ENCODE measurements around the gene LCE2D.

Gene LCE2D

GRCh38 chr1:152645146-152645545, 18.0 kb upstream of the LCE2D start:
- Histone ChIP-seq H3K27ac (no peak overlapping the region), H3K27me3 (ENCODE audit: control insufficient read depth, insufficient read depth, low read length) (no peaks in the 10 kb centered on the region), H3K4me3 (ENCODE audit: low read depth, low read length) (no peak overlapping the region), H3K4me1 (no peaks in the 10 kb centered on the region), H3K4me2 (ENCODE audit: low read length) (no peak overlapping the region), H3K79me2 (no peaks in the 10 kb centered on the region), H2AFZ (no peak overlapping the region), H3K36me3 (ENCODE audit: control insufficient read depth, insufficient read depth, low read length) (no peaks in the 10 kb centered on the region), H3K9ac (no peak overlapping the region), H3K9me3 (ENCODE audit: control insufficient read depth, low read length) (no peaks in the 10 kb centered on the region)
- TF ChIP-seq CTCF (IDR thresholded peaks at IDR 0.05), result no peak

- no peak overlapping the region for H3K9ac ChIP-seq
- H3K4me3 ChIP-seq (ENCODE audit: low read depth, low read length), result no peak overlapping the region
- no peak for TF ChIP-seq CTCF (IDR thresholded peaks at IDR 0.05)
- H3K9me3 ChIP-seq (ENCODE audit: control insufficient read depth, low read length), result no peaks in the 10 kb centered on the region
- H3K4me2 ChIP-seq (ENCODE audit: low read length), result no peak overlapping the region
- H2AFZ ChIP-seq, result no peak overlapping the region
- no peaks in the 10 kb centered on the region for H3K27me3 ChIP-seq (ENCODE audit: control insufficient read depth, insufficient read depth, low read length)
- H3K4me1 ChIP-seq, result no peaks in the 10 kb centered on the region
- no peaks in the 10 kb centered on the region for H3K36me3 ChIP-seq (ENCODE audit: control insufficient read depth, insufficient read depth, low read length)
- no peaks in the 10 kb centered on the region for H3K79me2 ChIP-seq
- no peak overlapping the region for H3K27ac ChIP-seq
Measured at GRCh38 chr1:152646656-152647055, 16.5 kb upstream of the LCE2D start.

- H3K9ac ChIP-seq, result no peak overlapping the region
- no peak overlapping the region for H2AFZ ChIP-seq
- H3K4me2 ChIP-seq (ENCODE audit: low read length), result no peak overlapping the region
Measured at GRCh38 chr1:152654110-152654509, 9.1 kb upstream of the LCE2D start.

GRCh38 chr1:152656459-152656858, 6.7 kb upstream of the LCE2D start:
- H3K36me3 ChIP-seq (ENCODE audit: control insufficient read depth, insufficient read depth, low read length), result no peaks in the 10 kb centered on the region
- no peaks in the 10 kb centered on the region for H3K27me3 ChIP-seq (ENCODE audit: control insufficient read depth, insufficient read depth, low read length)
- H3K9me3 ChIP-seq (ENCODE audit: control insufficient read depth, low read length), result no peaks in the 10 kb centered on the region
- H2AFZ ChIP-seq, result no peak overlapping the region
- H3K4me2 ChIP-seq (ENCODE audit: low read length), result no peak overlapping the region
- no peaks in the 10 kb centered on the region for H3K4me1 ChIP-seq
- no peak overlapping the region for H3K4me3 ChIP-seq (ENCODE audit: low read depth, low read length)
- no peaks in the 10 kb centered on the region for H3K79me2 ChIP-seq
- H3K9ac ChIP-seq, result no peak overlapping the region
- TF ChIP-seq CTCF (IDR thresholded peaks at IDR 0.05), result no peak
- H3K27ac ChIP-seq, result no peak overlapping the region

More at GRCh38 chr1:152654110-152654509, 9.1 kb upstream of the LCE2D start:
- Histone ChIP-seq H3K36me3 (ENCODE audit: control insufficient read depth, insufficient read depth, low read length) (no peaks in the 10 kb centered on the region), H3K4me1 (no peaks in the 10 kb centered on the region), H3K4me3 (ENCODE audit: low read depth, low read length) (no peak overlapping the region), H3K27ac (no peak overlapping the region), H3K27me3 (ENCODE audit: control insufficient read depth, insufficient read depth, low read length) (no peaks in the 10 kb centered on the region), H3K79me2 (no peaks in the 10 kb centered on the region), H3K9me3 (ENCODE audit: control insufficient read depth, low read length) (no peaks in the 10 kb centered on the region)
- no peak for TF ChIP-seq CTCF (IDR thresholded peaks at IDR 0.05)

- no peaks in the 10 kb centered on the region for H3K79me2 ChIP-seq
- TF ChIP-seq CTCF (IDR thresholded peaks at IDR 0.05), result no peak
- H3K4me2 ChIP-seq (ENCODE audit: low read length), result no peak overlapping the region
- H3K4me1 ChIP-seq, result no peaks in the 10 kb centered on the region
- H3K4me3 ChIP-seq (ENCODE audit: low read depth, low read length), result no peak overlapping the region
- H3K36me3 ChIP-seq (ENCODE audit: control insufficient read depth, insufficient read depth, low read length), result no peaks in the 10 kb centered on the region
- no peak overlapping the region for H3K9ac ChIP-seq
- H3K27ac ChIP-seq, result no peak overlapping the region
- no peak overlapping the region for H2AFZ ChIP-seq
- H3K27me3 ChIP-seq (ENCODE audit: control insufficient read depth, insufficient read depth, low read length), result no peaks in the 10 kb centered on the region
- no peaks in the 10 kb centered on the region for H3K9me3 ChIP-seq (ENCODE audit: control insufficient read depth, low read length)
Measured at GRCh38 chr1:152657677-152658076, 5.5 kb upstream of the LCE2D start.
